Bladder microvascular endothelial cell (primary cell): ENCODE results near the gene PRCC. TPM values are rescaled to one million over a fixed set of nuclear protein-coding genes. Genes with fewer than 3 reads are reported as not detected.

Experiments used
- total RNA-seq: library from RNA; depleted of rRNA; stranded (reverse); fragments of >200 nt; gene quantifications from 2 replicates; pipeline ENCODE4 v1.2.3, GENCODE V29; 2014

The PRCC gene
- 8.1 and 16.3 TPM in 2 replicates for total RNA-seq

GRCh38 chr1:156767101-156767878 lies at the start of gene PRCC:
TSS of gene PRCC (plus strand) at chr1:156767535. CDS start at chr1:156767772, 237 bp downstream.

GRCh38 chr1:156727926-156728598 lies 39.3 kb upstream of the PRCC start, which contains the start of gene METTL25B:
TSS of gene METTL25B (plus strand) at chr1:156728469. CDS start at chr1:156729105, 636 bp downstream.

GRCh38 chr1:156728599-156729462 lies 38.5 kb upstream of the PRCC start, which contains the start of gene ISG20L2:
TSS of gene ISG20L2 (minus strand) at chr1:156728766. CDS start at chr1:156727652, 1,114 bp downstream.

GRCh38 chr1:156740741-156741480 lies 26.4 kb upstream of the PRCC start, which contains the start of gene MRPL24:
TSS of gene MRPL24 (minus strand) at chr1:156741088. CDS start at chr1:156738704, 2,384 bp downstream.

GRCh38 chr1:156751451-156751756 lies 15.9 kb upstream of the PRCC start, which contains the start of gene HDGF:
TSS of gene HDGF (minus strand) at chr1:156751675. CDS start at chr1:156751429, 246 bp downstream.

GRCh38 chr1:156816561-156817328 lies 49.4 kb downstream of the PRCC start, which contains the start of gene SH2D2A:
TSS of gene SH2D2A (minus strand) at chr1:156816848. CDS start at chr1:156816708, 140 bp downstream.

Other genes starting within 250 kb of the PRCC start
- 17.2 and 21.5 TPM in 2 replicates for gene IQGAP3, start 195.0 kb upstream of the PRCC start, total RNA-seq
- gene TTC24, start 187.8 kb upstream of the PRCC start, total RNA-seq, result not detected in 2 replicates
- gene NAXE, start 175.8 kb upstream of the PRCC start, total RNA-seq, result 52.5 and 61.0 TPM in 2 replicates
- gene GPATCH4, start 166.1 kb upstream of the PRCC start, total RNA-seq, result 11.2 and 25.0 TPM in 2 replicates
- not detected in 2 replicates for gene HAPLN2, start 148.1 kb upstream of the PRCC start, total RNA-seq
- not detected in 2 replicates for gene BCAN, start 125.4 kb upstream of the PRCC start, total RNA-seq
- gene NES, start 90.1 kb upstream of the PRCC start, total RNA-seq, result 81.5 and 125 TPM in 2 replicates
- gene CRABP2, start 62.0 kb upstream of the PRCC start, total RNA-seq, result not detected in 2 replicates
- gene METTL25B, start 39.1 kb upstream of the PRCC start, total RNA-seq, result 5.7 and 13.2 TPM in 2 replicates
- 4.4 and 9.9 TPM in 2 replicates for gene ISG20L2, start 38.8 kb upstream of the PRCC start, total RNA-seq
- gene MRPL24, start 26.4 kb upstream of the PRCC start, total RNA-seq, result 38.3 and 49.1 TPM in 2 replicates
- gene HDGF, start 15.9 kb upstream of the PRCC start, total RNA-seq, result 155 and 276 TPM in 2 replicates
- not detected in 2 replicates for gene SH2D2A, start 49.3 kb downstream of the PRCC start, total RNA-seq
- not detected in 2 replicates for gene INSRR, start 91.6 kb downstream of the PRCC start, total RNA-seq
- gene NTRK1, start 93.3 kb downstream of the PRCC start, total RNA-seq, result 0.06 TPM in 1 of 2 replicates, not detected in the other
- 11.0 and 35.0 TPM in 2 replicates for gene PEAR1, start 126.2 kb downstream of the PRCC start, total RNA-seq
- 0.16 and 0.19 TPM in 2 replicates for gene LRRC71, start 153.1 kb downstream of the PRCC start, total RNA-seq